A549 (cell line): Measurements from ENCODE around the gene CNTN4. TPM values are rescaled to one million over a fixed set of nuclear protein-coding genes. Genes with fewer than 3 reads are reported as not detected.

Experiments
- ATAC-seq, 2 experiments: fragments of 200-7000 bp in 1 of 2; fragments of >200 bp in 1 of 2; cut with Nextera tagmentation in 1 of 2; cut with Tn5 transposase in 1 of 2; 3 replicates each; pipeline versions ENCODE4 v1.8.0 to v1.9.1; 2018 to 2020; ENCODE audit warnings: mild to moderate bottlenecking in 1 of 2, moderate library complexity in 1 of 2
- CTCF ChIA-PET: fragments of 300-600 bp; sonication (Branson Sonifier 250); formaldehyde crosslinking; extraction: SDS; loops from one replicate; lab custom pipeline; 2021; ENCODE audit warnings: antibody characterized with exemption, inconsistent platforms; lab: Yijun Ruan, JAX
- POLR2A ChIA-PET: fragments of 350-600 bp; formaldehyde crosslinking; extraction: SDS; loops from one replicate; lab custom pipeline; 2021; ENCODE audit warnings: antibody characterized with exemption, inconsistent platforms; lab: Yijun Ruan, JAX
- DNase-seq, 2 experiments: peaks; one replicate each; pipeline versions ENCODE4 v3.0.0 to v3.0.0-alpha.2; 2011 to 2016; ENCODE audit warnings: low read depth in 1 of 2, low spot score in 1 of 2
- FAIRE-seq: peaks from 2 replicates; lab custom pipeline; 2011; peaks lifted over from hg19 to GRCh38; lab: Jason Lieb, UNC
- H3K27ac ChIP-seq, 2 experiments: fragments of >200 bp; sonication (Bioruptor Twin); formaldehyde crosslinking; 3 replicates each; pipeline ENCODE4 v1.5.1; 2016 to 2017
- H3K4me1 ChIP-seq: fragments of >200 bp; sonication (Bioruptor Twin); formaldehyde crosslinking; 3 replicates; pipeline ENCODE4 v1.6.1; 2016
- H3K4me2 ChIP-seq: fragments of >200 bp; sonication (Bioruptor Twin); formaldehyde crosslinking; 3 replicates; pipeline ENCODE4 v1.6.1; 2016
- H3K4me3 ChIP-seq: fragments of >200 bp; sonication (Bioruptor Twin); formaldehyde crosslinking; 3 replicates; pipeline ENCODE4 v1.5.1; 2016
- H3K9me3 ChIP-seq: fragments of >200 bp; sonication (Bioruptor Twin); formaldehyde crosslinking; 3 replicates; pipeline ENCODE4 v1.6.1; 2016
- ATOH8 ChIP-seq: fragments of 250-450 bp; sonication (Bioruptor Pico); IDR thresholded peaks from 2 replicates; pipeline ENCODE4 v1.5.0; 2020; ENCODE audit warnings: low read depth, mild to moderate bottlenecking, moderate library complexity
- CBX2 ChIP-seq: fragments of 200-600 bp; sonication (generic); IDR thresholded peaks from 2 replicates; pipeline ENCODE4 v1.6.1; 2016; ENCODE audit warnings: low read depth, mild to moderate bottlenecking, borderline replicate concordance
- CHD2 ChIP-seq: fragments of 150-350 bp; IDR thresholded peaks from 2 replicates; pipeline ENCODE4 v1.6.1; 2014; ENCODE audit warnings: low read length; ENCODE audit not compliant: partially characterized antibody
- CHD4 ChIP-seq: fragments of 200-600 bp; sonication (generic); IDR thresholded peaks from 2 replicates; pipeline ENCODE4 v1.6.1; 2016; ENCODE audit warnings: antibody characterized with exemption, mild to moderate bottlenecking, borderline replicate concordance
- CTCF ChIP-seq: fragments of >200 bp; sonication (Bioruptor Twin); formaldehyde crosslinking; IDR thresholded peaks from 3 replicates; pipeline ENCODE4 v1.5.1; 2016
- ESRRA ChIP-seq: fragments of 150-350 bp; IDR thresholded peaks from 2 replicates; pipeline ENCODE4 v1.6.1; 2014; ENCODE audit warnings: mild to moderate bottlenecking, low read length, borderline replicate concordance
- FOSL2 ChIP-seq, 2 experiments: fragments of 450-650 bp in 1 of 2; fragments of >200 bp in 1 of 2; sonication (Bioruptor Twin) in 1 of 2; formaldehyde crosslinking; IDR thresholded peaks; 2 replicates each; pipeline versions ENCODE4 v1.5.0 to v1.6.1; 2016 to 2020; ENCODE audit warnings: mild to moderate bottlenecking in 1 of 2, moderate library complexity in 1 of 2
- HES2 ChIP-seq: fragments of >200 bp; sonication (Bioruptor Twin); formaldehyde crosslinking; IDR thresholded peaks from 2 replicates; pipeline ENCODE4 v1.6.1; 2016
- HOXA7 ChIP-seq: fragments of 250-450 bp; sonication (Bioruptor Pico); IDR thresholded peaks from 2 replicates; pipeline ENCODE4 v1.5.0; 2020; ENCODE audit warnings: mild to moderate bottlenecking, moderate library complexity
- MAZ ChIP-seq: fragments of 150-350 bp; IDR thresholded peaks from 2 replicates; pipeline ENCODE4 v1.6.1; 2014; ENCODE audit warnings: antibody characterized with exemption, low read depth, low read length, borderline replicate concordance
- NR3C1 ChIP-seq: fragments of >200 bp; sonication (Bioruptor Twin); formaldehyde crosslinking; IDR thresholded peaks from 3 replicates; pipeline ENCODE4 v1.6.1; 2017
- PHF8 ChIP-seq: fragments of 200-600 bp; sonication (generic); IDR thresholded peaks from 2 replicates; pipeline ENCODE4 v1.6.1; 2016; ENCODE audit warnings: low read depth, mild to moderate bottlenecking, antibody characterized with exemption, moderate library complexity, borderline replicate concordance
- POLR2A ChIP-seq: IDR thresholded peaks from 2 replicates; pipeline ENCODE4 v1.6.1; 2012; ENCODE audit warnings: mild to moderate bottlenecking, low read length
- RCOR1 ChIP-seq: fragments of 150-350 bp; IDR thresholded peaks from 2 replicates; pipeline ENCODE4 v1.6.1; 2014; ENCODE audit warnings: antibody characterized with exemption, low read length, low read depth
- RFX5 ChIP-seq: fragments of 450-650 bp; IDR thresholded peaks from 2 replicates; pipeline ENCODE4 v1.7.1; 2014; ENCODE audit warnings: antibody characterized with exemption, mild to moderate bottlenecking, moderate library complexity
- SREBF2 ChIP-seq: fragments of 450-650 bp; IDR thresholded peaks from 2 replicates; pipeline ENCODE4 v1.6.1; 2014; ENCODE audit warnings: mild to moderate bottlenecking, moderate library complexity
- TP53 ChIP-seq: fragments of 250-450 bp; sonication (Bioruptor Pico); IDR thresholded peaks from 2 replicates; pipeline ENCODE4 v1.5.0; 2021; ENCODE audit warnings: mild to moderate bottlenecking, moderate library complexity
- USF2 ChIP-seq: fragments of 450-650 bp; IDR thresholded peaks from 2 replicates; pipeline ENCODE4 v1.6.1; 2014; ENCODE audit warnings: antibody characterized with exemption
- ZC3H11A ChIP-seq: fragments of 450-650 bp; IDR thresholded peaks from 2 replicates; pipeline ENCODE4 v1.6.1; 2014; ENCODE audit warnings: antibody characterized with exemption, mild to moderate bottlenecking
- ZFP36 ChIP-seq: fragments of 450-650 bp; IDR thresholded peaks from 2 replicates; pipeline ENCODE4 v1.6.1; 2014; ENCODE audit warnings: borderline replicate concordance; ENCODE audit not compliant: partially characterized antibody
- WGBS: methylation state at CpG from one replicate; pipeline ENCODE4 v1.1.6; 2017; ENCODE audit errors: missing lambda C conversion rate; 5-methylcytosine and 5-hydroxymethylcytosine counted together
- polyA plus RNA-seq, 4 experiments: library from polyadenylated mRNA; depleted of rRNA in 3 of 4; stranded (reverse); fragments of >200 nt; fragmentation: RNase III in 1 of 4; extraction: RNeasy Plus Mini Kit Qiagen cat#74134 plus additional on column Dnase treatment in 1 of 4; gene quantifications; 2 replicates in 3 of 4; 3 replicates in 1 of 4; pipeline ENCODE4 v1.2.3, GENCODE V29; 2011 to 2017
- TF ChIP-seq, protein P1 (sequence below): fragments of 250-450 bp; sonication (Bioruptor Pico); IDR thresholded peaks from 2 replicates; pipeline ENCODE4 v1.5.0; 2021; ENCODE audit warnings: mild to moderate bottlenecking, moderate library complexity, borderline replicate concordance
- TF ChIP-seq, protein P2 (sequence below): IDR thresholded peaks from 2 replicates; pipeline ENCODE4 v1.6.1; 2012

The CNTN4 gene
- polyA plus RNA-seq, 2 of the 4 experiments (the other 2 are of a cell fraction), result 0.03 TPM; not detected in 1

- WGBS, result 55% methylated on average over 4 of the region's 4 CpGs
- DNase-seq, result no peak
- Histone ChIP-seq H3K4me1 (no peaks in the 10 kb centered on the region), H3K9me3 (no peaks in the 10 kb centered on the region), H3K4me2 (no peak overlapping the region), H3K27ac (no peak overlapping the region), H3K4me3 (no peak overlapping the region)
- no peak for FAIRE-seq
- ChIA-PET CTCF (no interaction called here), POLR2A (no interaction called here)
- ATAC-seq, result no peak
- TF ChIP-seq CBX2 (no peak), NR3C1 (no peak), PHF8 (no peak), RFX5 (no peak), ZFP36 (no peak), CTCF (no peak), SREBF2 (no peak), HES2 (no peak), MAZ (no peak), HOXA7 (CRISPR knock-in tag) (no peak), USF2 (no peak)
- TF ChIP-seq, protein P1, sequence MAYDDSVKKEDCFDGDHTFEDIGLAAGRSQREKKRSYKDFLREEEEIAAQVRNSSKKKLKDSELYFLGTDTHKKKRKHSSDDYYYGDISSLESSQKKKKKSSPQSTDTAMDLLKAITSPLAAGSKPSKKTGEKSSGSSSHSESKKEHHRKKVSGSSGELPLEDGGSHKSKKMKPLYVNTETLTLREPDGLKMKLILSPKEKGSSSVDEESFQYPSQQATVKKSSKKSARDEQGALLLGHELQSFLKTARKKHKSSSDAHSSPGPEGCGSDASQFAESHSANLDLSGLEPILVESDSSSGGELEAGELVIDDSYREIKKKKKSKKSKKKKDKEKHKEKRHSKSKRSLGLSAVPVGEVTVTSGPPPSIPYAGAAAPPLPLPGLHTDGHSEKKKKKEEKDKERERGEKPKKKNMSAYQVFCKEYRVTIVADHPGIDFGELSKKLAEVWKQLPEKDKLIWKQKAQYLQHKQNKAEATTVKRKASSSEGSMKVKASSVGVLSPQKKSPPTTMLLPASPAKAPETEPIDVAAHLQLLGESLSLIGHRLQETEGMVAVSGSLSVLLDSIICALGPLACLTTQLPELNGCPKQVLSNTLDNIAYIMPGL, result no peak
- TF ChIP-seq, protein P2, sequence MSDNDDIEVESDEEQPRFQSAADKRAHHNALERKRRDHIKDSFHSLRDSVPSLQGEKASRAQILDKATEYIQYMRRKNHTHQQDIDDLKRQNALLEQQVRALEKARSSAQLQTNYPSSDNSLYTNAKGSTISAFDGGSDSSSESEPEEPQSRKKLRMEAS, result no peak
Measured at GRCh38 chr3:2837910-2838309, 739.2 kb downstream of the CNTN4 start.

GRCh38 chr3:2838546-2839157 lies 740.0 kb downstream of the CNTN4 start:
- CTCF ChIA-PET, result interaction anchor here (0.7 kb wide), 1 partner anchor 15 kb away, joined by 3 read pairs; no protein-coding TSS in a partner anchor
- 29% methylated on average over 6 of the region's 6 CpGs for WGBS
- no peak overlapping the region for H3K4me2 ChIP-seq
- FAIRE-seq (no peak), ATAC-seq (no peak), DNase-seq (no peak)
- no peak overlapping the region for H3K4me3 ChIP-seq
- H3K27ac ChIP-seq, result no peak overlapping the region
- TF ChIP-seq TP53 (CRISPR knock-in tag), result no peak
- TF ChIP-seq RCOR1, result no peak
- no peak for TF ChIP-seq CHD4
- TF ChIP-seq ESRRA, result no peak
- no peak for TF ChIP-seq CHD2
- TF ChIP-seq FOSL2 (IDR thresholded peaks at IDR 0.05), result no peak
- TF ChIP-seq FOSL2 (CRISPR knock-in tag; IDR thresholded peaks at IDR 0.05), result no peak
- TF ChIP-seq POLR2A, result no peak
- TF ChIP-seq ZFP36, result no peak
- no peak for TF ChIP-seq ZC3H11A
- TF ChIP-seq ATOH8 (CRISPR knock-in tag), result no peak
- no peak for TF ChIP-seq CBX2
- H3K4me1 ChIP-seq, result no peaks in the 10 kb centered on the region
- no peaks in the 10 kb centered on the region for H3K9me3 ChIP-seq
- POLR2A ChIA-PET, result no interaction called here
